GM18498 (cell line): Measurements from ENCODE around the gene KIAA0825.
"Not testable (repeated sequence)": the region's sequence is repeated elsewhere in the genome, so short reads cannot be mapped to it uniquely, and the experiment has no call there.

Experiments
- ATAC-seq: cut with Tn5 transposase; IDR thresholded peaks from one replicate; pipeline ENCODE4 v1.9.1; 2021; ENCODE audit warnings: mild to moderate bottlenecking, moderate library complexity; ENCODE audit not compliant: unreplicated experiment

The KIAA0825 gene

DNA sequence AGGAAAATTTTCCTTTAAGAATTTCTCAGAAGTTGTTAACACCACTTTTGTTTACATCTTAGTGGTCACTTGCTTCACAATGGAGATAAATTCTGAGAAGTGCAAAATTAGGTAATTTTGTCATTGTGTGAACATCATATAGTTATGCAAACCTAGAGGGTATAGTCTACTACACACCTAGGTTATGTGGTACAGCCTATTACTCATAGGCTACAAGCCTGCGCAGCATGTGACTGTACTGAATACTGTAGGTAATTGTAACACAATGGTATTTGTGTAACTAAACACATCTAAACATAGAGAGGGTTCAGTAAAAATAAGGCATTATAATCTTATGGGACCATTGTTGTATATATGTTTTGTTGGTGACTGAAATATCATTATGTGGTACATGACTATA is 488.3 kb downstream of the KIAA0825 start:
- no peak for ATAC-seq

DNA sequence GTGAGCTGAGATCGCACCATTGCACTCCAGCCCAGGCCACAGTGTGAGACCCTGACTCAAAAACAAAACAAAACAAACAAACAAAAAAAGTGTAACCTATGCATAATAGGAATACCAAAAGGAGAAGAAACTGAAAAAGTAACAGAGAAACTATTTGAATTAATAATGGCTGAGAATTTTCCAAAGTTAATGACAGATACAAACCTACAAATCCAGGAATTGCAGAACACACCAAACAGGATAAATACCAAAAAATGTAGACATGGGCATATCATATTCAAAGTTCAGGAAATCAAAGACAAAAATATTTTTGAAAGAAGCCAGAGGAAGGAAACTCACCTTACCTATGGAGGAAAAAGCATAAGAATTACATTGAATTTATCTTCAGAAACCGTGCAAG is 493.3 kb downstream of the KIAA0825 start:
- no peak for ATAC-seq

DNA sequence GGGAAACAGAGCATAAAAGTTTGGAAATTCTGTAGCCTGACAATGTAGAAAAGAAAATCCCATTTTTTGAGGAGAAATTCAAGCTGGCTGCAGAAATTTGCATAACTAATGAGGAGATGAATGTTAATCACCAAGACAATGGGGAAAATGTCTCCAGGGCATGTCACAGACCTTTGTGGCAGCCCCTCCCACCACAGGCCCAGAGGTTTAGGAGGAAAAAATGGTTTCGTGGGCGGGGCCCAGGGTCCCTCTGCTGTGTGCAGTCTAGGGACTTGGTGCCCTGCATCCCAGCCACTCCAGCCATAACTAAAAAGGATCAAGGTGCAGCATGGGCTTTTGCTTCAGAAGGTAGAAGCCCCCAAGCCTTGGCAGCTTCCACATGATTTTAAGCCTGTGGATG is 502.1 kb downstream of the KIAA0825 start:
- not testable (repeated sequence) for ATAC-seq

DNA sequence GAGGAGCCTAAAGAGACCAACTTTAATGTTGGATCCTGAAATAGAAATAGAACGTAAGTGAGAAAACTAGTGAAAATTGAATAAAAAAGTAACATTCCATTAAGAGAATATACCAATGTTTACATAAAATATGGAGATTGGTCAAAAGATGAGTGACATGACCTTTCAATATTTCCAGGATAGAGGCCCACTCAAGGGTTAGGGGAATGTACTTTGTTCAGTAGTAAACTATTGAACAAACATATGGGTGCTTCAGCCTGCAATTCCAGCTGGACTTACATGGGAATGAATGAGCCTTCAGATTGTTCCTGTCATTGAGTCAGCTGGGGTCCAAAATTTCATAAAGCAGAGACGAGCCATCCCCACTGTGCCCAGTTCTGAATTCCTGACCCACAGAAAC is 505.3 kb downstream of the KIAA0825 start:
- no peak for ATAC-seq

DNA sequence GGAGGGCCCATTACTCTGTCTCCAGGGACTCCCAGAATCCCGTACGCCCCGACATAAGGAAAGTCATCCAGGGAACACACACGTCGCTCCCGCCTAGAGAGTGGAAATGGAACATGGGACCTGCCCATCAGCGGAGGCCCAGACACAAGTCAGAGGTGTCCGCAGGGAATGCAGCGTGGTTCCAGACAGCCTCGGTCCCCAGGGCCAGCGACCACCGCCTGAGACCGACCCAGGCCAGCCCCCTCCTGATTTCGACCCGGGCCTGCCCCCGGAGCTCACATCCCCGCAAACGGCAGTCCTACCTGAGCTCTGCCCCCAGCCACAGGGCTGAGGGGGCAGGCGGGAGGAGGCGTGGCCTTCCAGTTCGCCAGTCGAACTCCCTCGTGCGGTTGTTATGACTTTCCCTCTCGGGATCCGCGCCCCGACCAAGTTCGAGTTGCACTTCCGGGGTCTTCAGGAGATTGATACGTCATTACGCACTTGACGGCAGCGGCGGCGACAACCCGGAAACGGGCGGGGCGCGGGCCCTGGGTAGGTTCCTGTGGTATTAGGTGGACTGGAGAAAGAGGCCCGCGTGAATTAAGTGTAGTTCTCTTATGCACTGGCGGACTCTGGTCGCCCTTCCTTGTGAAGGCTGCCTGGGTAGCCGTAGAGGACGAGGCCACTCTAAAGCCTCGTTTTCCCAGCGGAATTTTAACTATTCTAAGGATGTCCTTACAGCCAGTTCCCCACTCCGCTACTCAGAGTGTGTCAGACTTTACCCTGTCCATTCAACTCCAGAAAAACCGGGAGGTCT is 507.0 kb downstream of the KIAA0825 start:
- peak; percentile 100 for ATAC-seq

DNA sequence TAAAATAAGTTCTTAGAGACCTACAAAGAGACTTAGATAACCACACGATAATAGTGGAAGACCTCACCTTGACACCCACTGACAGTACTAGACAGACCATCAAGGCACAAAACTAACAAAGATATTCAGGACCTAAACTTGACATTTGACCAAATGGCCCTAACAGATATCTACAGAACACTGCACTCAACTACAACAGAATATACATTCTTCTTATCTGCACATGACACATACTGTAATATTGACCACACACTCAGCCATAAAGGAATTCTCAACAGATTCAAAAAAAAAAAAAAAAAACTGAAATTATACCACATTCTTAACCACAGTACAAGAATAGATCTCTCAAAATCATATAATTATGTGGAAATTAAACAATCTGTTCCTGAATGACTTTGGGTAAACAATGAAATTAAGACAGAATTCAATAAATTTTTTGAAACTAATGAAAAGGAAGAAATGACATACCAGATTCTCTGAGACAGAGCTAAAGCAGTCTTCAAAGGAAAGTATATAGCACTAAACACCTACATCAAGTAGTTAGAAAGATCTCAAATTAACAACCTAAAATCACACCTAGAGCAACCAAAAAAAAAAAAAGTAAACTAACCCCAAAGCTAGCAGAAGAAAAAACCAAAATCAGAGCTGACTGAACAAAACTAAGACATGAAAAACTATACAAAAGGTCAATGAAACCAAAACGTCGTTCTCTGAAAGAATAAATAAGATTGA is 514.7 kb downstream of the KIAA0825 start:
- ATAC-seq: no peak
